ENCODE data around the gene NGF.

DNA sequence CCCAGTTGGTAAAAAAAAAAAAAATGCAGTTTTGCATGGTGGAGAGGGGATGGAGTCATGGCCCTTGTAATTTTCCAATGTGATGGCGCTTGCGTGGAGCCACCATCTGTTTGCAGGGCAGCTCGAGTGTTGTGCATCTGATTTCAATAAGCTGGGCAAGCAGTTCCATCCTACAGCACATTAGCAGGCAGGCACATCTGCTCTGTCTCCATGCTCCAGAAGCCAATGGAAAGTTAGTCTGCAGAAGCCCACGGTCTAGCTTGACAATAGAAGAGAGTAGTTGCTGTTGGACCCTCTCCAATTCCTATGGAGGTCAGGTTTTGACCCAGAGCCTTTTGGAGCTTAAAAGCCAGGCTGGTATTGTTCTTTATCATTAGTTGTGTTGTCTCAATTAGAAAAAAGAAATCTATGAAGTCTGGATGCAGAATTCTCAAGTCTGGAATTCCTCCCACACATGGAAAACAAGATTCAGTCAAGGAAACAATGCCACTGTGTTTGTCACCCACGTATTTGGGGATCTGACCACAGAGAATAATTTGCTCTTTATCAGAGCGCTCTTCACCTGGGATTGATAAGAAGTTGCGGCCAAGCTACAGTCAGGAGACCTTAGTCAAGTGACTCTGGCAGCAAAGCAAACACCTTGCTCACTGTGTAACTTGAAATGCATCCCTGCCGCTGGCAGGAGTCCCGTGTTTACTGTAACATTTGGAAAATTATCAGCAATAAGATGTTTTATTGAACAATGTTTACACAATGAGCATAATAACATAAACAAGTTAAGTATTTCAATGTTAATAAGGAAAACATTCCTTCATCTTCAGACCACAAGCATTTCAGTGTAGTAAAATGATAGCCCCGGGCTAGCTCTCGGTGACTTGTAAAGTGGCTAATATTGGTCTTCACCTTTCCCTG, 20.7 kb downstream of the NGF start:
- TF ChIP-seq, protein P1, sequence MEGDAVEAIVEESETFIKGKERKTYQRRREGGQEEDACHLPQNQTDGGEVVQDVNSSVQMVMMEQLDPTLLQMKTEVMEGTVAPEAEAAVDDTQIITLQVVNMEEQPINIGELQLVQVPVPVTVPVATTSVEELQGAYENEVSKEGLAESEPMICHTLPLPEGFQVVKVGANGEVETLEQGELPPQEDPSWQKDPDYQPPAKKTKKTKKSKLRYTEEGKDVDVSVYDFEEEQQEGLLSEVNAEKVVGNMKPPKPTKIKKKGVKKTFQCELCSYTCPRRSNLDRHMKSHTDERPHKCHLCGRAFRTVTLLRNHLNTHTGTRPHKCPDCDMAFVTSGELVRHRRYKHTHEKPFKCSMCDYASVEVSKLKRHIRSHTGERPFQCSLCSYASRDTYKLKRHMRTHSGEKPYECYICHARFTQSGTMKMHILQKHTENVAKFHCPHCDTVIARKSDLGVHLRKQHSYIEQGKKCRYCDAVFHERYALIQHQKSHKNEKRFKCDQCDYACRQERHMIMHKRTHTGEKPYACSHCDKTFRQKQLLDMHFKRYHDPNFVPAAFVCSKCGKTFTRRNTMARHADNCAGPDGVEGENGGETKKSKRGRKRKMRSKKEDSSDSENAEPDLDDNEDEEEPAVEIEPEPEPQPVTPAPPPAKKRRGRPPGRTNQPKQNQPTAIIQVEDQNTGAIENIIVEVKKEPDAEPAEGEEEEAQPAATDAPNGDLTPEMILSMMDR (IDR thresholded peaks at IDR 0.05): no peak
- no peak for TF ChIP-seq POLR2A (IDR thresholded peaks at IDR 0.05)

Data from adrenal gland (tissue), 5 donors.